ENCODE measurements around the gene GAB2. TPM values are rescaled to one million over a fixed set of nuclear protein-coding genes. Genes with fewer than 3 reads are reported as not detected.

The GAB2 gene
- total RNA-seq, 1 experiment from 2014 or later, result 3.3 TPM

- no peaks in the 10 kb centered on the region; the same call in 1 of the 2 replicates for H3K27me3 Mint-ChIP-seq (ENCODE audit: low read depth)
- no peak overlapping the region for H3K14ac ChIP-seq (ENCODE audit: insufficient read depth, low read length)
- H4K8ac ChIP-seq (replicated peaks; ENCODE audit: insufficient read length, low read depth, low read length), result no peak overlapping the region
- no peaks in the 10 kb centered on the region for H3K36me3 Mint-ChIP-seq (ENCODE audit: insufficient read depth in 1 of 3, low read depth in 3 of 3)
- H3K4me3 Mint-ChIP-seq, result no peak overlapping the region
- no peak overlapping the region for H3T11ph ChIP-seq (ENCODE audit: low read length)
- H3K23me2 ChIP-seq (ENCODE audit: insufficient read length, low read depth, low read length, poor library complexity, severe bottlenecking), result no peaks in the 10 kb centered on the region
- no peaks in the 10 kb centered on the region; the same call in 1 of the 2 replicates for H3K4me1 ChIP-seq (ENCODE audit: insufficient read depth, low read length)
- no peak overlapping the region for H2BK15ac ChIP-seq (ENCODE audit: low read depth, low read length)
- H2BK120ac ChIP-seq (ENCODE audit: low read depth, low read length, poor library complexity, severe bottlenecking), result no peak overlapping the region
- H3K27me3 ChIP-seq (ENCODE audit: insufficient read depth, low read length), result no peaks in the 10 kb centered on the region
- H3K27ac Mint-ChIP-seq, result no peak overlapping the region
- peaks cover 7 to 9% of the 10 kb centered on the region in 2 experiments for H3K4me1 Mint-ChIP-seq
- no peaks in the 10 kb centered on the region for H4K20me1 ChIP-seq (ENCODE audit: control insufficient read depth, insufficient read depth, insufficient read length)
- no peak overlapping the region for H4K5ac ChIP-seq (ENCODE audit: insufficient read length, low read depth, low read length)
- H2BK5ac ChIP-seq (ENCODE audit: insufficient read length, low read length), result no peak overlapping the region
- H3K56ac ChIP-seq (ENCODE audit: insufficient read length, low read depth, low read length), result no peak overlapping the region
- no peaks in the 10 kb centered on the region for H3K9me3 Mint-ChIP-seq
- no peak for DNase-seq
- H3K9ac ChIP-seq (ENCODE audit: extremely low read depth, insufficient read length, low read length), result no peak overlapping the region
- no peak overlapping the region for H2BK20ac ChIP-seq (ENCODE audit: low read depth, low read length, poor library complexity, severe bottlenecking)
- TF ChIP-seq CTCF (conservative IDR thresholded peaks at IDR 0.05), result no peak
- no peak overlapping the region for H3K27ac ChIP-seq (ENCODE audit: insufficient read length, low read depth, low read length)
- H2AFZ ChIP-seq (ENCODE audit: low read length), result no peak overlapping the region
- no peak overlapping the region for H3K23ac ChIP-seq (ENCODE audit: insufficient read length, low read depth, low read length)
- no peak overlapping the region for H3K4ac ChIP-seq (ENCODE audit: low read depth, low read length)
- H4K91ac ChIP-seq (ENCODE audit: insufficient read length, low read depth, low read length), result no peak overlapping the region
- H3K9me3 ChIP-seq (ENCODE audit: control insufficient read depth, low read depth, low read length), result no peaks in the 10 kb centered on the region
- WGBS (ENCODE audit: extremely low coverage, insufficient read length, low lambda C conversion rate), result no CpG with 5 or more reads among the region's 6 CpGs
- no peaks in the 10 kb centered on the region for H3K79me2 ChIP-seq (ENCODE audit: insufficient read depth, low read length)
- no peak overlapping the region for H3K18ac ChIP-seq (ENCODE audit: insufficient read length, low read depth, low read length)
- no peaks in the 10 kb centered on the region for H3K79me1 ChIP-seq (ENCODE audit: insufficient read depth, low read depth, low read length, poor library complexity, severe bottlenecking)
- no peak overlapping the region for H3K4me2 ChIP-seq (ENCODE audit: insufficient read depth, insufficient read length, low read length)
- no peak overlapping the region for H2BK12ac ChIP-seq (ENCODE audit: insufficient read length, low read depth, low read length)
- no peak overlapping the region for H2AK5ac ChIP-seq (ENCODE audit: insufficient read length, low read length)
Observed at GRCh38 chr11:78323363-78323762, 94.3 kb downstream of the GAB2 start.

Data from H9 (cell line).